Measurements from ENCODE around the gene MPV17.
"Not testable (repeated sequence)": the region's sequence is repeated elsewhere in the genome, so short reads cannot be mapped to it uniquely, and the experiment has no call there.

The MPV17 gene, protein sequence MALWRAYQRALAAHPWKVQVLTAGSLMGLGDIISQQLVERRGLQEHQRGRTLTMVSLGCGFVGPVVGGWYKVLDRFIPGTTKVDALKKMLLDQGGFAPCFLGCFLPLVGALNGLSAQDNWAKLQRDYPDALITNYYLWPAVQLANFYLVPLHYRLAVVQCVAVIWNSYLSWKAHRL

DNA sequence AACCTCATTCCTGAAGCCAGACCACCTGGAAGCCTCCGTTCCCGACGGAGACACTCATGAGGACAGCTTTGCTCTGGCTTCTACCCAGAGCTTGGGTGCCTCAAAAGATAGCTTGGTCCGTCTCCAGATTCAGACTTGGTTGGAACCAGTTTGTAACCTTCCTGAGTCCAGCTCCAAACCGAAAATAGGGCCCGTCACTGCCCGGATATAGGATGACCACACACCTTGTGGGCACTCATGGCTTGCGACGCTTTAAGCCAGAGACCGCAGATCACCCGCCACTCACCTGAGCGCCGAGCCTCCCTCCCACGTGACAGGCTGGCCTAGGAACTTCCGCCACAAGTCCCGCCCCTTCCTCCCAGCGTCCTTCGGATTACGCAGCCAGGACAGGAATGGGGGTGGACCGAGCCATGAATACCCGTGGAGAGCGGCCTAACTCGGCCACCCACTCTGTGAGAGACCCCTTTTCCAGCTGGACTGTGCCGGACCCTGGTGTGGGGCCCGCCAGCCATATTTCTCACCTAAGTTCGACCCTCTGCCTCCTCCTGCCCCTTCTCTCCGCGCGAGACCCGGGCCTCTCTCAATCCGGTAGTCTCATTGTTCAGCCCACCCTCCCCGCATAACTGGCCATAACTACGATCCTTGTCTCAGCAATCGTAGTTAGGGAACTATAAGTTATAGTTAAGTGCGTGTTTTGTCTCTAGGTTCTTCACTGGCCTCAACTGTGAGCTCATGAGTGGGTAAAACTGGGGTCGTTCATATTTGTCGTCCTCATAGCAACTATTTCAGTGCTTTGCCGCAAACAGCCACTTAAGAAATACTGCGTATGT is at the start of gene MPV17:
Gene MPV17 (minus strand): TSS at position 332 of the 830 bp plus-strand sequence. CDS start 580 bp downstream, outside the sequence.
- TF ChIP-seq ZNF274 (IDR thresholded peaks at IDR 0.05; ENCODE audit: low read depth, low read length) = no peak
- H3K4me3 ChIP-seq (ENCODE audit: low read length) = peak within 1 kb of the TSS; percentile 81

DNA sequence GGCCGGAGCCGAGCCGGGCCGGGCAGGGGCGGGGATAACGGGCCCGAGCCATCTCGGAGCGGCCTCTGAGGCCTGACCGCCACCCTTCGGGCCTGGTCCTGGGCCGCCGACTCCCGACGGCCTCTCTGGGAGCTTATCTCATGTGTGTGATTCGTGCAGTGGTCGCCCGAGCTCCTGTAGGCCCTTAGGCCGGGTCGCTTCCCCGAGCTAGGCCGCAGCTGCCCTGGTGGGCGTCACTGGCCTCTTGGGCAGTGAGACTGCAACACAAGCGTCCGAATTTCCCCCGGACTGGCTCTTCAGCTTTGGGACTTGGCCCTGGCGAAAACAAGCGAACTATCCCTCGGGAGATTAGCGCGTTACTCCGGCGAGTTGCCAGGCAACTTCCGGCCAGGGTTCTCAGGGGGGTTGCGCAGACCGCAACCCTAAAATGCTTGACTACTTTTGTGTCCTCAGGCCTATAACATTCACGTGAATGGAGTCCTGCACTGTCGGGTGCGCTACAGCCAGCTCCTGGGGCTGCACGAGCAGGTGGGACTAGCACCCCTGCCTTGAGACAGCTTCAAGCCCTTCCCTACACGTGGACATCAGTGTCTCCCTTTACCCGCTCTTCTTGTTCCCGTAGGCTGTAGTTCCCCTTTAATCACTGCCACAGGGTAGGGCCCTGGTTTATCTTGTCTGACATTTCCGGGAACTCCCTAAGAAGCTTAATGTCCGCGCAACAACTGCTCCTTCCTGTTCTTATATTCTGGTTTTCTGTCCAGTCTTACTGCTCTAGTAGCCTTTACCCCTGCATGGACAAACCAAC is 48.1 kb upstream of the MPV17 start:
- no peak for TF ChIP-seq ZNF274 (IDR thresholded peaks at IDR 0.05; ENCODE audit: low read depth, low read length)
- H3K4me3 ChIP-seq (ENCODE audit: low read length) = peak overlapping the region; percentile 73

DNA sequence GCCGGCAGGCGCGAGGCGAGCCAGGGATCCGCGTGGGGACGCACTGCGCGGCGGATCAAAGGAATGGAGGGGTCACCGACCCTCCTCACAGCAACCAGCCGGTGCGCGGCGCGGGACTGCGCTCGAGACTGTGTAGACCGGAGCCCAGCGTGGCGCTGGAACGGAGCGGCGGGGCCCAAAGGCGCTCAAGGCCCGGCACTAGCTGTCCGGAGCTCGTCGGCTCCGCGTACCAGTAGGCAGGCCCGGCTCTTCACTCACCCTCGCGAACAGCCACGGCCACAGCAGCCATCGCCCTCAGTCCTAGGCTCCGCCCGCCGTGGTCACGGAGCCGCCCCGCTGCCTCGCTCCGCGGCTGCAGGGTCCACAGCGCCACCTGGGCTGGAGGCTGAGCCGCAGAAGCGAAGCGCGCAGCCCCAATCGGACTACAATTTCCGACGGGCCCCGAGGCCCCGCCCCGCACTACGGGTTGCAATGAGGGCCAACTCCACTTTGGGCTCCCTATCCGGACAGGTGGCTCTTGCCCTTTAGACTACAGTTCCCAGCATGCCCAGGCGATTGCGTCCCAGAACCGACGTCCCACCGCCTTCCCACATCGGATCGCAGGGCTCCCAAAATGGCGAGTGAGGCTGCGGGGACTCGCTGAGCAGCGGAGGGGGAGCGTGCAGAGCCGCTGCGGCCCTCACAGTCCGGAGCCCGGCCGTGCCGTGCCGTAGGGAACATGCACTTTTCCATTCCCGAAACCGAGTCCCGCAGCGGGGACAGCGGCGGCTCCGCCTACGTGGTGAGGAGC is 47.3 kb upstream of the MPV17 start, which contains the start of the genes EIF2B4 and SNX17:
Gene EIF2B4 (minus strand): TSS at position 313 of the 790 bp plus-strand sequence. CDS start 24 bp downstream, at position 289.
Gene SNX17 (plus strand): TSS at position 591 of the 790 bp plus-strand sequence. CDS start 128 bp downstream, at position 719.
- no peak for TF ChIP-seq ZNF274 (IDR thresholded peaks at IDR 0.05; ENCODE audit: low read depth, low read length)
- H3K4me3 ChIP-seq (ENCODE audit: low read length) = peak within 1 kb of the TSS; percentile 73

DNA sequence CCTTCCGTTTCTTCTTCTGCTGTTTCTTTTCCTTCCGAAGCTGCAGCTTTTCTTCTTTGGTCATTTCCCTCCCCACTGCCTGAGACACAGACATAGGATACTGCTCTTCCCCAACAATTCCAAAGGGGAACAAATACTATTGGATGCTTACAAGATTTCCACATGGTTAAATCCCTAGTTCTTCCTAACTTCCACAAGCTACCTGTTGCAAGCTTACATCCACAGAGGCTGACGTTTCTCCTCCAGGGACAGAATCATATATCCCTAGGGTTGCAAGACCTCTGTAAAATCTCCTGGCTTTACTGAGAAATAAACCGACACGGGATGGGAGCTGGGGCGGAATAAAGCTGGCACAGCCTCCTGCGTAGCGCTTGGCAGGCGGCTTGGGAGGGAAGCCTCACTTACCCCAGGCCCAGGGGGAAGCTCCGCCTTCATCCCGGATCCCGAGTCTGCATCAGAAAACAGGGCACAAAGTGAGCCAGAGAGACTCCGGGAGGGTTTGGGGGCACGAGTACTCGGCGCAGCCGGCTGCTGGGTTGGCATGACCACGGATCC is 46.7 kb upstream of the MPV17 start:
- no peak for TF ChIP-seq ZNF274 (IDR thresholded peaks at IDR 0.05; ENCODE audit: low read depth, low read length)
- peak overlapping the region; percentile 68 for H3K4me3 ChIP-seq (ENCODE audit: low read length)

DNA sequence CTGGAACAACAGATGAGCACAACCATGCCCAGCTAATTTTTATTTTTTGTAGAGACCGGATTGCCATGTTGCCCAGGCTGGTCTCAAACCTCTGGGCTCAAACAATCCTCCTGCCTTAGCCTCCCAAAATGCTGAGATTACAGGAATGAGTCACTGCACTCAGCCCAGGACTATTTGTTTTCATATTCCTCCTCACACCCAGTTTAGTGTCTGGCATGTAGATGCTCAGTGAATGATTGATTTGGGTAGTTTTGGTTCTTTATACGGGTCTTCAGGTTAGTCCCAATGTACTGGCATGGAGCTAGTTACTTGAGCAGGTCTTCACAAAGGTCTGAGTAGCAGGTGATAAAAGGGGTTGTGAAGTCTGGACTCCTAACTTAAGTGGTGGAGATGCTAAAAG is 41.0 kb upstream of the MPV17 start:
- TF ChIP-seq ZNF274 (IDR thresholded peaks at IDR 0.05; ENCODE audit: low read depth, low read length) = no peak
- H3K4me3 ChIP-seq (ENCODE audit: low read length) = no peak overlapping the region

DNA sequence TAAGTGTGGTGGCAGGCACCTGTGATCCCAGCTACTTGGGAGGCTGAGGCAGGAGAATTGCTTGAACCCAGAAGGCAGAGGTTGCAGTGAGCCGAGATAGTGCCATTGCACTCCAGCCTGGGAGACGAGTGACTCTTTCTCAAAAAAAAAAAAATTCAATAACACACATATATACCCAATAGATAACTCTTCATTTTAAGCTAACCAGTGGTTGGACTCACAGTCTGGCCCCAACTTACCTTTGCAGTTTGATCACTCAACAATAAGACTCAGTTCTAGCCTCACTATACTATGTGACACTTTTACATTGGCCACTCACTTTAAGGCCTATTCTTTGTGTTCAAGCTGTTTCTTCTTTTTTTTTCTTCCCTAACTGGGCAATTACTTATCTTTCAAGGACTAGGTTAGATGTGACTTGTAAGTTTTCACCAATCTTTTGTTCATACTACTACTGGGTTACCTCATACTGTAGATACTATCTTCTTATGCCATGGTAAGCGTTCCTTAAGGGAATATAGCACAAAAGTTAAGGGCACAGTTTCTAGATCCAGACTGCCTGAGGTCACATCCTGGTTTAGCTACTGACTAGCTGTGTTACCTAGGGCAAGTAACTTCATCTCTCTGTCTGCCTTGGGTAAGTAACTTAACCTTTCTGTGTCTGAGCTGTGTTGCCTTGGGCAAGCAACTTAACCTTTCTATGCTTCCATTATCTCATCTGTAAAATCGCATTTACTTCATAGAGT is 40.0 kb upstream of the MPV17 start:
- TF ChIP-seq ZNF274 (IDR thresholded peaks at IDR 0.05; ENCODE audit: low read depth, low read length) = no peak

DNA sequence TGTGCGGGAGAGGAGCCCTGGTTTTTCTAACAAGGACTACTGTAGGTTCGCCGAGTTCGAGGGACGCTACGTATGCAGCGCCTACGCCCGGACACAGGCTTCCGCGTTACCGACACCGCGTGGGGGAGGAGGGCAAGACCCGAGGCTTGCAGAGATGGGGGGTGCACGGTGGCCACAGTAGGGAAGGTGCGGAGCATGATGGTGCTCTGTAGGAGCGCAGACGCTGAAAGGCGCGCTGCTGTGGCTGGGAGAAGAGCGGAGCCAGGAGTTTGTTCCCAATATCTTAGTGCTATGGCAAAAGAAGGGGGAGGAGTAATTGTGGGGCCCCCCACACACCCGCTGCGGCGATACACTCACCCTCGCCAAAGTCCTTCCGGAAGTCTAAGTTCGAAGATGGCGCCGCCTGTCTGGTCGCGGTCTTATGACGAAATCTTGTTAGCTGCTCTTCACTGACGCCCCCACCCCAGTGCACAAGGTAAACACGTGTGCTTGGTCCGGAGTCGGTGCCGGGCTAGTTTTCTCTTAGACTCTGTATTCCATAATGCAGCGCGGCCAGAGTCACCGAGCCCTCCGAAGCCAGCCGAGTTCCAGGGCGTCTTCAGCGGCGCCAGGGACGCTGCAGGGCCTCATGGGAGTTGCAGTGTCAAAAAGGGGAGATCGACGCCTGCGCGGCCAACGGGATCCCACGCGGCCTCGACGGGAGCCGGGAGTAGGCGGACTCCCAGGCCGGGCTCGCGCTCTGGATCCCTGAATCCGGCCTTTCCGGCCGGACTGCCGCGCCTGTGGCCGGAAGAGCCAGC is 33.7 kb upstream of the MPV17 start, which contains the start of gene GTF3C2:
Gene GTF3C2 (minus strand): TSS at position 383 of the 800 bp plus-strand sequence. CDS start 13,210 bp downstream, outside the sequence.
- H3K4me3 ChIP-seq (ENCODE audit: low read length) = peak within 1 kb of the TSS; percentile 91
- no peak for TF ChIP-seq ZNF274 (IDR thresholded peaks at IDR 0.05; ENCODE audit: low read depth, low read length)

More for the DNA sequence above, 40.0 kb upstream of the MPV17 start:
- no peak overlapping the region for H3K4me3 ChIP-seq (ENCODE audit: low read length)

DNA sequence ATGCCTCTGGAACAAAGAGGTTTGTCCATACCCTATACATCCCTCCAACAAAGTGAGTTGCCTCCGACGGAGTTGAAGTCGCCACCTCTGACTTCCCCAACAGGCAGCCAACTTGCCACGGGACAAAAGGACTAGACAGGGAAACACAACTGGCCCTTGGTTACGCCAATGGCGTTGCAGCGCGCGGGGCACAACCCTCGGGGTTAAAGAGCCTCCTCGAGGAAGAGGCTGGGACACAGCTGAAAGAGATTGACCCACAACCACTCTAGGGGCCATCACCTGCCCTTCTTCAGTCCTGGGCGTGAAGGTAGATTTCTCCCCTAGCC is 33.1 kb upstream of the MPV17 start:
- H3K4me3 ChIP-seq (ENCODE audit: low read length) = peak overlapping the region; percentile 91
- TF ChIP-seq ZNF274 (IDR thresholded peaks at IDR 0.05; ENCODE audit: low read depth, low read length) = no peak

DNA sequence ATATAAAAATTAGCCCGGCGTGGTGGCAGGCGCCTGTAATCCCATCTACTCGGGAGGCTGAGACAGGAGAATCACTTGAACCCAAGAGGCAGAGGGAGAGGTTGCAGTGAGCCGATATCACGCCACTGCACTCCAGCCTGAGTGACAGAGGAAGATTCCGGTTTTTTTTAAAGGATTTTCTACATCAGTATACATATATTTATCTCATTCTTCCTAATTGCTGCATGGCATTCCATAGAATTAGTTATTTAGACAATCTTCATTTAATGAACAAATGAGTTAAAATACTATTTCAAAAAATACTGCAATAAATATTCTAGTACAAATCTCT is 31.7 kb upstream of the MPV17 start:
- TF ChIP-seq ZNF274 (IDR thresholded peaks at IDR 0.05; ENCODE audit: low read depth, low read length) = no peak
- H3K4me3 ChIP-seq (ENCODE audit: low read length) = no peak overlapping the region

DNA sequence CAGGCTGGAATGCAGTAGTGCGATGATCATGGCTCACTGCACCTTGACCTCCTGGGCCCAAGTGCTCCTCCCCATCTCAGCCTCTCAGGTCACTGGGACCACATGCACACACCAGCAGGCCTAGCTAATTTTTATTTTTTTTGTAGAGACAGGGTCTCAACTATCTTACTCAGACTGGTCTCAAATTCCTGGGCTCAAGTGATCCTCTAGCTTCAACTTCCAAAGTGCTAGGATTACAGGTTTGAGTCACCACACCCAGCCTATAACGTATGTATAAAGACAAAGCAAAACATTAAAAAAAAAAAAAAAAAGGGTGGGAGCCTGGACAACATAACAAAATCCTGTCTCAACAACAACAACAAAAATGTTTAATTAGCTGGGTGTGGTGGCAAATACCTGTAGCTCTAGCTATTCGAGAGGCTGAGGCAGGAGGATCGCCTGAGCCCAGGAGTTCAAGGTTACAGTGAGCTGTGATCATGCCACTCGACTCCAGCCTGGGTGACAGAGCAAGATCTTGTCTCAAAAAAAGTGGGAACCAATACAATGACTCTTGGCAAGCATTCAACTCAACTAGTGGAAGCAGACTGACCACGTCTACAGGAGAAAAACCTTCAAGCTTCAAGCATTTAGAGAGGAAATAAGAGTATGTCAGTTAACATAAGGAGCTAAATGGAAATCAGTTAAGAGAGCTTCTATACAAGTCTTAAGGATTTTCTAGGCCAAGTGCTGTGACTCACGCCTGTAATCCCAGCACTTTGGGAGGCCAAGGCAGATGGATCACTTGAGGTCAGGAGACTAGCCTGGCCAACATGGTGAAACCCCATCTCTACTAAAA is 31.1 kb upstream of the MPV17 start:
- no peak overlapping the region for H3K4me3 ChIP-seq (ENCODE audit: low read length)
- TF ChIP-seq ZNF274 (IDR thresholded peaks at IDR 0.05; ENCODE audit: low read depth, low read length) = no peak

DNA sequence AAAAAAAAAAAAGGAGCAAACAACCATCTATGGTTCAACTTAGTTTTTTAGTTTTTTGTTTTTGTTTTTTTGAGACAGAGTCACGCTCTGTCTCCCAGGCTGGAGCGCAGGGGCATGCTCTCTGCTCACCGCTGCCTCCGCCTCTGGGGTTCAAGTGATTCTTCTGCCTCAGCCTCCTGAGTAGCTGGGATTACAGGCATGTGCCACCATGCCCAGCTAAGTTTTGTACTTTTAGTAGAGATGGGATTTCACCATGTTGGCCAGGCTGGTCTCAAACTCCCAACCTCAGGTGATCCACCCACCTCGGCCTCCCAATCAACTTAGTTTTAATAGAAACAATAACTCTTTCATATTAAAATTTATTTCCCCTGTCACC is 30.5 kb upstream of the MPV17 start:
- not testable (repeated sequence) for H3K4me3 ChIP-seq (ENCODE audit: low read length)
